GM23338 (cell line): Measurements from ENCODE around the gene RRBP1. TPM values are rescaled to one million over a fixed set of nuclear protein-coding genes. Genes with fewer than 3 reads are reported as not detected.

Source experiments
- ATAC-seq: fragments of 200-7000 bp; cut with Tn5 transposase; 3 replicates; pipeline ENCODE4 v1.9.1; 2020
- DNase-seq: peaks from one replicate; pipeline ENCODE4 v3.0.0-alpha.2; 2015; ENCODE audit warnings: low spot score
- H2AFZ ChIP-seq: fragments of 200-600 bp; sonication (generic); 2 replicates; pipeline ENCODE4 v1.8.0; 2016; ENCODE audit warnings: antibody characterized with exemption, mild to moderate bottlenecking, moderate library complexity
- H3F3A ChIP-seq: fragments of 200-600 bp; sonication (generic); replicated peaks from 2 replicates; pipeline ENCODE4 v1.8.0; 2017; ENCODE audit warnings: antibody characterized with exemption, mixed run types, low read depth
- H3K27ac ChIP-seq: fragments of 200-600 bp; sonication (generic); 2 replicates; pipeline ENCODE4 v1.6.1; 2016; ENCODE audit warnings: low read depth
- H3K27me3 ChIP-seq: fragments of 200-600 bp; sonication (generic); 2 replicates; pipeline ENCODE4 v1.8.0; 2016; ENCODE audit warnings: mild to moderate bottlenecking, mixed run types, moderate library complexity; ENCODE audit not compliant: insufficient read depth
- H3K36me3 ChIP-seq: fragments of 200-600 bp; sonication (generic); 2 replicates; pipeline ENCODE4 v1.8.0; 2016; ENCODE audit warnings: mild to moderate bottlenecking; ENCODE audit not compliant: insufficient read depth
- H3K4me1 ChIP-seq: fragments of 200-600 bp; sonication (generic); 2 replicates; pipeline ENCODE4 v1.8.0; 2016; ENCODE audit warnings: mild to moderate bottlenecking, moderate library complexity; ENCODE audit not compliant: insufficient read depth
- H3K4me2 ChIP-seq: fragments of 200-600 bp; sonication (generic); 2 replicates; pipeline ENCODE4 v1.7.1; 2017; ENCODE audit warnings: mixed run types
- H3K4me3 ChIP-seq: fragments of 200-600 bp; sonication (generic); 2 replicates; pipeline ENCODE4 v1.6.1; 2016; ENCODE audit warnings: mixed run types
- H3K79me2 ChIP-seq: fragments of 200-600 bp; sonication (generic); replicated peaks from 2 replicates; pipeline ENCODE4 v1.8.0; 2017; ENCODE audit warnings: mild to moderate bottlenecking; ENCODE audit not compliant: insufficient read depth
- H3K9me2 ChIP-seq: fragments of 200-600 bp; sonication (generic); 2 replicates; pipeline ENCODE4 v1.8.0; 2017; ENCODE audit not compliant: insufficient read depth
- H4K20me1 ChIP-seq: fragments of 200-600 bp; sonication (generic); replicated peaks from 2 replicates; pipeline ENCODE4 v1.8.0; 2017; ENCODE audit warnings: mild to moderate bottlenecking; ENCODE audit not compliant: insufficient read depth
- H3K27ac Mint-ChIP-seq: 2 replicates; pipeline ENCODE4 v1.8.0; 2020; ENCODE audit warnings: inconsistent platforms, mild to moderate bottlenecking, moderate library complexity, mixed read lengths
- H3K27me3 Mint-ChIP-seq: 3 replicates; pipeline ENCODE4 v1.8.0; 2022; ENCODE audit warnings: low read depth, mild to moderate bottlenecking, moderate library complexity, mixed read lengths, inconsistent platforms; ENCODE audit not compliant: insufficient read depth, poor library complexity
- H3K36me3 Mint-ChIP-seq: 3 replicates; pipeline ENCODE4 v1.8.0; 2021; ENCODE audit warnings: low read depth, mild to moderate bottlenecking, inconsistent platforms, moderate library complexity, mixed read lengths
- H3K4me1 Mint-ChIP-seq: 3 replicates; pipeline ENCODE4 v1.8.0; 2020; ENCODE audit warnings: mild to moderate bottlenecking, inconsistent platforms, mixed read lengths
- H3K4me3 Mint-ChIP-seq: 3 replicates; pipeline ENCODE4 v1.8.0; 2021; ENCODE audit warnings: moderate library complexity, mild to moderate bottlenecking, inconsistent platforms, mixed read lengths
- H3K9me3 Mint-ChIP-seq: 3 replicates; pipeline ENCODE4 v1.8.0; 2020; ENCODE audit warnings: moderate library complexity, mild to moderate bottlenecking, inconsistent platforms, mixed read lengths
- CREB1 ChIP-seq: fragments of 250-450 bp; sonication (Bioruptor Pico); IDR thresholded peaks from 2 replicates; pipeline ENCODE4 v1.5.0; 2020; ENCODE audit warnings: low read depth, mild to moderate bottlenecking, moderate library complexity
- CTCF ChIP-seq, 2 experiments: fragments of 200-600 bp in 1 of 2; sonication (generic) in 1 of 2; conservative IDR thresholded peaks; 2 replicates each; pipeline versions ENCODE4 v1.5.1 to v1.6.1; 2016 to 2017; ENCODE audit warnings: antibody characterized with exemption in 2 of 2, low read depth in 2 of 2, mild to moderate bottlenecking in 2 of 2, moderate library complexity in 1 of 2
- EZH2 ChIP-seq: fragments of 200-600 bp; sonication (generic); IDR thresholded peaks from one replicate; pipeline ENCODE4 v1.8.0; 2017; ENCODE audit warnings: antibody characterized with exemption, mild to moderate bottlenecking, low read depth; ENCODE audit not compliant: unreplicated experiment
- NANOG ChIP-seq: IDR thresholded peaks from 2 replicates; pipeline ENCODE4 v1.6.1; 2016; ENCODE audit warnings: antibody characterized with exemption, borderline replicate concordance
- POLR2AphosphoS5 ChIP-seq: IDR thresholded peaks from 2 replicates; pipeline ENCODE4 v1.6.1; 2016; ENCODE audit warnings: antibody characterized with exemption, low read depth
- REST ChIP-seq: IDR thresholded peaks from one replicate; pipeline ENCODE4 v1.6.1; 2018; ENCODE audit warnings: antibody characterized with exemption; ENCODE audit not compliant: unreplicated experiment
- ZNF114 ChIP-seq: fragments of 250-450 bp; sonication (Bioruptor Pico); IDR thresholded peaks from 2 replicates; pipeline ENCODE4 v1.5.0; 2020; ENCODE audit warnings: mild to moderate bottlenecking, moderate library complexity
- ZNF331 ChIP-seq: fragments of 250-450 bp; sonication (Bioruptor Pico); IDR thresholded peaks from 2 replicates; pipeline ENCODE4 v1.5.0; 2020; ENCODE audit warnings: low read depth, mild to moderate bottlenecking, moderate library complexity
- ZNF462 ChIP-seq: fragments of 250-450 bp; sonication (Bioruptor Pico); IDR thresholded peaks from 2 replicates; pipeline ENCODE4 v1.5.0; 2020; ENCODE audit warnings: mild to moderate bottlenecking, moderate library complexity
- polyA plus RNA-seq: library from polyadenylated mRNA; unstranded; fragments of >200 nt; fragmentation: Nextera tagmentation; extraction: Ambion mirVana; gene quantifications from 2 replicates; pipeline ENCODE4 v1.2.1, GENCODE V29; 2016
- total RNA-seq: library from RNA; depleted of rRNA; stranded (reverse); fragments of >200 nt; shearing (Covaris generic); gene quantifications from 2 replicates; pipeline ENCODE4 v1.2.3, GENCODE V29; 2014

Gene RRBP1
- total and polyA plus RNA-seq, 2 experiments from 2014 or later: 105 to 113 TPM

GRCh38 chr20:17701826-17702225 is 19.8 kb upstream of the RRBP1 start:
- H3K27ac ChIP-seq: no peak overlapping the region
- no peak overlapping the region for H3K4me3 Mint-ChIP-seq
- H3K27ac Mint-ChIP-seq: no peak overlapping the region
- H3K79me2 ChIP-seq: no peaks in the 10 kb centered on the region
- H3K27me3 Mint-ChIP-seq: no peaks in the 10 kb centered on the region
- H3K4me2 ChIP-seq: no peak overlapping the region
- no peaks in the 10 kb centered on the region for H3K9me2 ChIP-seq
- no peaks in the 10 kb centered on the region for H3K4me1 ChIP-seq
- H3K9me3 Mint-ChIP-seq: no peaks in the 10 kb centered on the region
- no peaks in the 10 kb centered on the region for H3K36me3 ChIP-seq
- no peaks in the 10 kb centered on the region for H4K20me1 ChIP-seq
- no peak for TF ChIP-seq ZNF331
- no peak for TF ChIP-seq CREB1 (CRISPR knock-in tag)
- no peak for TF ChIP-seq REST
- TF ChIP-seq ZNF462 (CRISPR knock-in tag): no peak
- no peak for TF ChIP-seq NANOG
- TF ChIP-seq ZNF114 (CRISPR knock-in tag): no peak
- no peak for TF ChIP-seq POLR2AphosphoS5
- TF ChIP-seq CTCF (conservative IDR thresholded peaks at IDR 0.05; ENCODE audit: low read depth in 2 of 2): no peak
- no peak for TF ChIP-seq EZH2
- DNase-seq (no peak), ATAC-seq (no peak)
- H2AFZ ChIP-seq: no peak overlapping the region
- H3K4me3 ChIP-seq: no peak overlapping the region
- no peaks in the 10 kb centered on the region for H3K4me1 Mint-ChIP-seq
- no peaks in the 10 kb centered on the region for H3K27me3 ChIP-seq
- H3K36me3 Mint-ChIP-seq: no peaks in the 10 kb centered on the region
- H3F3A ChIP-seq: no peaks in the 10 kb centered on the region
